Measurements from ENCODE around the gene HAND1.

DNA sequence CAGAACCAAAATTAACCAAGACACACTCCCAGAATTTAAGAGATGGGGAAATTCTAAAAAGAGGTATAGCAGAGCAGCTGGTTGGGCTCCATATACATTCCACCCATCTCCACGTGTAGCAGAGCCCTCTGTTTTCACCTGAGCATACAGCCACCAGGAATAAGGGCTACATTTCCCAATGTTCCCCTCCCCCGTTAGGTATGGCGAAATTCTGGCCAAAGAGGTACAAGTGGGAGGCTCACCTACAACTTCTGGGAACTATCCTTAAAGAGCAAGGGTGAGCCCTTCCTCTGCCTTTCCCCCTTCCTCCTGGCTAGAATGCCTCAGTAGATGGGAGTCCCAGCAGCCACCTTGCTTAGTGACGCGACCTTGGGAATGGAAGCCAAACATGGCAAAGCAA lies 37.5 kb downstream of the HAND1 start:
- TF ChIP-seq, protein P1, sequence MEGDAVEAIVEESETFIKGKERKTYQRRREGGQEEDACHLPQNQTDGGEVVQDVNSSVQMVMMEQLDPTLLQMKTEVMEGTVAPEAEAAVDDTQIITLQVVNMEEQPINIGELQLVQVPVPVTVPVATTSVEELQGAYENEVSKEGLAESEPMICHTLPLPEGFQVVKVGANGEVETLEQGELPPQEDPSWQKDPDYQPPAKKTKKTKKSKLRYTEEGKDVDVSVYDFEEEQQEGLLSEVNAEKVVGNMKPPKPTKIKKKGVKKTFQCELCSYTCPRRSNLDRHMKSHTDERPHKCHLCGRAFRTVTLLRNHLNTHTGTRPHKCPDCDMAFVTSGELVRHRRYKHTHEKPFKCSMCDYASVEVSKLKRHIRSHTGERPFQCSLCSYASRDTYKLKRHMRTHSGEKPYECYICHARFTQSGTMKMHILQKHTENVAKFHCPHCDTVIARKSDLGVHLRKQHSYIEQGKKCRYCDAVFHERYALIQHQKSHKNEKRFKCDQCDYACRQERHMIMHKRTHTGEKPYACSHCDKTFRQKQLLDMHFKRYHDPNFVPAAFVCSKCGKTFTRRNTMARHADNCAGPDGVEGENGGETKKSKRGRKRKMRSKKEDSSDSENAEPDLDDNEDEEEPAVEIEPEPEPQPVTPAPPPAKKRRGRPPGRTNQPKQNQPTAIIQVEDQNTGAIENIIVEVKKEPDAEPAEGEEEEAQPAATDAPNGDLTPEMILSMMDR (IDR thresholded peaks at IDR 0.05) = no peak
- no peak for TF ChIP-seq POLR2AphosphoS5 (IDR thresholded peaks at IDR 0.05)
- no peak for TF ChIP-seq POLR2A (IDR thresholded peaks at IDR 0.05; ENCODE audit: low read depth)

Data from esophagus muscularis mucosa (tissue), 3 donors.